Measurements from ENCODE around the gene AKNA.

GRCh38 chr9:114351932-114352331 is 35.9 kb downstream of the AKNA start:
- TF ChIP-seq MLX (CRISPR knock-in tag; IDR thresholded peaks at IDR 0.05) (no peak), NR3C1 (CRISPR knock-in tag; conservative IDR thresholded peaks at IDR 0.05; ENCODE audit: low read depth) (no peak)
